Adipocyte (in vitro differentiated cells): Measurements from ENCODE around the gene PRDM16.

Source experiments
- DNase-seq: peaks from one replicate; pipeline ENCODE4 v3.0.0-alpha.2; 2015; ENCODE audit warnings: low read depth
- H3K27me3 ChIP-seq: replicated peaks from 2 replicates; pipeline ENCODE4 v1.7.0; 2013; ENCODE audit warnings: mild to moderate bottlenecking, low read length, moderate library complexity; ENCODE audit not compliant: control insufficient read depth, insufficient read depth
- H3K36me3 ChIP-seq: 2 replicates; pipeline ENCODE4 v1.7.0; 2013; ENCODE audit warnings: low read length, mild to moderate bottlenecking, moderate library complexity; ENCODE audit not compliant: control insufficient read depth, insufficient read depth, severe bottlenecking
- H3K4me1 ChIP-seq: 2 replicates; pipeline ENCODE4 v1.7.0; 2013; ENCODE audit warnings: mild to moderate bottlenecking, low read length, moderate library complexity; ENCODE audit not compliant: control insufficient read depth, insufficient read depth
- H3K4me3 ChIP-seq: 2 replicates; pipeline ENCODE4 v1.7.0; 2013; ENCODE audit warnings: mild to moderate bottlenecking, low read length, moderate library complexity
- H3K9ac ChIP-seq: 2 replicates; pipeline ENCODE4 v1.7.0; 2013; ENCODE audit warnings: mild to moderate bottlenecking, low read length, moderate library complexity
- H3K9me3 ChIP-seq: 2 replicates; pipeline ENCODE4 v1.7.0; 2013; ENCODE audit warnings: mild to moderate bottlenecking, low read length, moderate library complexity; ENCODE audit not compliant: control insufficient read depth

The PRDM16 gene

DNA sequence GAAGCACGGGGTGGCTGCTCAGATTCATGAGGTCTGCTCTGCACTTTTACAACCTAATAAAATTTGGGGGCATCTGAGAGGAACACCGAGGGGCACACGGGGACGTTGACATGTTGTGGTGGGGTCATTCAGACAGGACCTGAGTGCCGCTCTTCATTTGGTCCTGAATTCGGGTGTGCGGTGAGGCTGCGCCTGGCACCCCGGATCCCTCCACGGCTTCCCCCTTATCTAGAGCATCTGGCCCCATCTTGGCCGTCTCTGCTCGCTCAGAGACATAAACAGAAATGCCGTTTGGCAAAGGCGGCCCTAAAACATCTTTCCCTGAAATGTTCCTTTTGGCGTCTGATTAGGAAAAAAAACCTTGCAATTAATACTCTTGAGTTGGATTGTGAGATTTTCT, 157.2 kb downstream of the PRDM16 start:
- Histone ChIP-seq H3K27me3 (peaks cover 90% of the 10 kb centered on the region), H3K9ac (no peak overlapping the region), H3K4me3 (no peak overlapping the region), H3K36me3 (no peaks in the 10 kb centered on the region), H3K9me3 (no peaks in the 10 kb centered on the region), H3K4me1 (no peaks in the 10 kb centered on the region)
- no peak for DNase-seq

DNA sequence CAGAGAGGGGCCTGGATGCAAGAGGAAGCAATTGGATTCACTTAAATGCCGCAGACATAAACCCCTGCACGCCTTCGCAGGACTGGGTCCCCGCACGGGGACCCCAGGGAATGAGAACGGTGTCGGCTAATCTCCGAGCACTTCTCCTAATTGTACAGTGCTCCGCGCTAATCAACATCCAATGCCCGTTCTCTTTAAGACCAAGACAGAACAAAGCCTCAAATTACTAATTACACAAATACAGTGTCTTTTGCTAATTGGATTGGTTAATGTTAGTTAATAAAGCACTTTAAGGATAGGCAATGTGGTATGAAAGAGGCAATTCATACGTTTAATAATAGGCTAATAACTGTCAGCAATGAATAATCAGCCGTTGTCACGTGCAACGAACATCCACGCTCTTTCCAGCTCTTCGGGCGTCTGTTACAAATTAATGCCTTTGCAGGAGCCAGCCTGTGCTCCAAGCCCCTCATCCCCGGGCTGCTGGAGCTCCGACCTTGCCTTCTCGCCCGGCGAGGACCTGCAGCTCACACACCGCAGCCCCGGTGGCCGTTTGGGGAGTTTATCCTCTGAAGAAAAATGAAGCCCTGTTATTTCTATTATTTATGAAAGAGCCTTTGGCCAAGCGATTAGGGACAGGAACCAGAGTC, 157.8 kb downstream of the PRDM16 start:
- H3K9me3 ChIP-seq, result no peaks in the 10 kb centered on the region
- no peak overlapping the region for H3K4me3 ChIP-seq
- no peaks in the 10 kb centered on the region for H3K4me1 ChIP-seq
- H3K27me3 ChIP-seq, result peaks cover 87% of the 10 kb centered on the region
- H3K9ac ChIP-seq, result no peak overlapping the region
- no peaks in the 10 kb centered on the region for H3K36me3 ChIP-seq
- DNase-seq, result no peak

DNA sequence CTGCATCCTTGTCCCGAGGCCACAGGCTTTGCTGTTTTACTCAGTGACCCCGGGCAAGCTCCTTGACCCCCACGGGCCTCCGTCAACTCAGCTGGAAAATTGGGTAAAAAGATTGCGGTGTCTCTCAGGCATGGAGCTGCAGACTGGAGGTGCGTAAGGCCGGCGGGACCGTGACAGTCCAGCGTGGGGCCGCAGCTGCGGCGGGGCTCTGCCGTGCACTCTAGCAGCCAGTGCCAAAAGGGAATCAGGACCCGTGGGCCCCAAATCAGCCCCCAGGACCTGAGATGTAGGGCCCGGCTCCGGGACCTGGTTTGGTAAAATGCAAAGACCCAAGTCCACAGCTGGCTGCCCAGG, 158.3 kb downstream of the PRDM16 start:
- no peaks in the 10 kb centered on the region for H3K9me3 ChIP-seq
- H3K4me3 ChIP-seq, result no peak overlapping the region
- no peaks in the 10 kb centered on the region for H3K4me1 ChIP-seq
- DNase-seq, result no peak
- H3K36me3 ChIP-seq, result no peaks in the 10 kb centered on the region
- H3K27me3 ChIP-seq, result peaks cover 90% of the 10 kb centered on the region
- H3K9ac ChIP-seq, result no peak overlapping the region

DNA sequence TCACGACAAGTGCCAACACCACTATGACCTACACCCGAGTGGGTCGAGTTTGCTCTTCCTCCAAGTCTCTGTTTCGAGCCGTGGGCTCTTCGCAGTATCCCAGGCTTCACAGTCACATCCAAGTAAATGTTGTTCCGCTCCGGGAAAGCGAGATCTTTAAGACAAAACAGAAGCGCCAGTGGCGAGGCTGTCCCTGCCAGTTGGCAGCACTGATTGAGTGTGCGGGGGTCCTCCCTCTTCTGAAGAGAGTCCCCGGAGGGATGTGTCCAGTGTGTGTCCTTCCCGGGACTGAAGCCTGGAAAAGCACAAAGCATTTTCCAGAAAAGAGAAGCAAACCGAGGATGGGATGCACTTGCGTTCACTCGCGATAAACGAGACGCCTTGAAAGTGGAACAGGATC, 158.9 kb downstream of the PRDM16 start:
- DNase-seq, result no peak
- no peak overlapping the region for H3K9ac ChIP-seq
- H3K4me3 ChIP-seq, result no peak overlapping the region
- H3K9me3 ChIP-seq, result no peaks in the 10 kb centered on the region
- H3K36me3 ChIP-seq, result no peaks in the 10 kb centered on the region
- H3K27me3 ChIP-seq, result peaks cover 93% of the 10 kb centered on the region
- no peaks in the 10 kb centered on the region for H3K4me1 ChIP-seq

DNA sequence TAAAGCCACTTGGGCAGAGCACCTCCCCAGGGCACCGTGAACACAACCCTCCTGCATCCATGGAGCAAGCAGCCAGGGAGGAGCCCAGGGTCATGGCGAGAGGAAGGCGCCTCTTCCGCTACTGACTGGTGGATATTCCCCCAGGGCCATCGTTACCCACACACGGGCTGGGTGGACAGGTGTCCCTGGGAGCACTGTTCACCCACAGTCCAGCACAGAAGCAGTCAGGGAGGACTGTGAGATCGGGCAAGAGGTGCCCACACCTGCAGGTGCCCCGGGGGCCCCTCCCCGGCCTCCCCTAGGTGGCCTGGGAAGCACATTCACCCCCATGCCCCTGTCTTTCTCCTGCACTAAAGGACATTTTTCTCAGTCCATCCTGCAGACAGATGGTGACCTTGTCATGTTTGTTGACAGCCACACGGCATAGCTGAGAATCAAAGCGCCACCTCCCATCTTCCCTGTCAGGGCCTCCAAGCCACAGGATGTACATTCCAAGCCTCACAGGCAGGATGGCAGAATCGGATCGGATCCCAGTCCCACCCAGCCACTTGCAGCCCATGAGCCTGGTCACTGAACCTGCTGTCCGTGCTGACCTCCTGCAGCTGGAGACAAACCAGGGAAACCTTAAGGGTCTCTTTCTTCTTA, 160.2 kb downstream of the PRDM16 start:
- Histone ChIP-seq H3K4me1 (no peaks in the 10 kb centered on the region), H3K27me3 (peaks cover 83% of the 10 kb centered on the region)

DNA sequence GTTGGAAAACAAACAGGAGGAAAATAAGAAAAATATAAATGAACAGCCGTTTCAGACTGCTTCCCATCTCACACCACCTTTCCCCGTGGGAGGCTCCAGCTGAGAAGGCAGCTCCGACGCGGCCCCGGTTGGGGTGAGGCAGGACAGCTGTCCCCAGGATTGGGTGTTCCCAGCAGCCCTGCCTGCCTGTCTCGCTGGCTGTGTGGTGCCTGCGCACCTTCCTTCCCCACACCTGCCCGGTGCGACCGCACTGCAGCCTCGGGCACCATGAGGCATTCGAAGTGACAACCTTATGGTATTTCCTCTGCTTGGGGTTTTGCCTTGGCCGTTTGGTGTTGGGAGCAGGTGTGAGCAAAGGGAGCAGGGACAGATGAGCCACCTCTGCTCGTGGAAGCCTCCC, 161.6 kb downstream of the PRDM16 start:
- DNase-seq, result no peak
- peaks cover 71% of the 10 kb centered on the region for H3K27me3 ChIP-seq
- no peak overlapping the region for H3K4me3 ChIP-seq
- no peaks in the 10 kb centered on the region for H3K4me1 ChIP-seq
- no peak overlapping the region for H3K9ac ChIP-seq
- H3K36me3 ChIP-seq, result no peaks in the 10 kb centered on the region
- no peaks in the 10 kb centered on the region for H3K9me3 ChIP-seq

More for the DNA sequence above, 160.2 kb downstream of the PRDM16 start:
- DNase-seq, result no peak
- Histone ChIP-seq H3K4me3 (no peak overlapping the region), H3K9me3 (no peaks in the 10 kb centered on the region), H3K9ac (no peak overlapping the region), H3K36me3 (no peaks in the 10 kb centered on the region)

DNA sequence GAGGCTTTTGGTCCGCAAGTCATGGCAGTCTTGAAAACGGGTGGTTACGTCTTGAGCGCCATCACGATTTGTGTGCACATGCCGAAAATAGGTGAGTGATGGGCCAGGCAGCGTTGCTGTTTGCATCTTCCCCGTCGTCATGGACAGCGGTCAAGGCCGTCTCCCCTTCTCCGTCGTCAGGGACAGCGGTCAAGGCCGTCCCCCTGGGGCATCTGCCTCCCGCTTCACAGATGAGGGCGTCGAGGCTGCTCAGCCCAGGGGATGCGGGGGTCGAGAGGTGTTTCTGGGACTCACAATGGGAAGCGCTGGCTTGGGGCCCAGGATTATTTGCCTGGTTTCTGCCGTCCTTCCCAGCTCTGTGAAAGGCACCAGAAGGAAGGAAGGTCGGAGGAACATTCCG, 162.2 kb downstream of the PRDM16 start:
- Histone ChIP-seq H3K9ac (no peak overlapping the region), H3K27me3 (peaks cover 65% of the 10 kb centered on the region), H3K4me1 (no peaks in the 10 kb centered on the region), H3K4me3 (no peak overlapping the region), H3K36me3 (no peaks in the 10 kb centered on the region), H3K9me3 (no peaks in the 10 kb centered on the region)
- no peak for DNase-seq

DNA sequence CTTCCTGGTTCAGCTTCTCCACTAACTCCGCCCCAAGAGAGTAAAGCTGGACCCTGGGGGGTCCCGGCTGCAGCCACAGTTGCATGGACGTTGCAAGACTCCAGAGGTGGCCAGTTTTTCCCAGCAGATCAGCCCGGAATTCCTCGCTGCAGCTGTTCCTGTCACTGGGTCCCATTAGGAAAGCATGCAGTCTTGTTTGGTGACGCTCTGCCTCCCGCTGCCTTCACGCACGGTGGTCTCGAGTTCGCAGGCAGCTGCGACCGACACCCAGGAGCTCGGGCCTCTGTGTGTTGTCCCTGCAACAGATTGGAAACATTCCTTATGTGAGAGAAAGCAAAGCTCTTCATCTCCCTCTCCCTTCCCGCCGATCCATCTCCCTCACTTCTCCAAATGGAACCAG, 162.8 kb downstream of the PRDM16 start:
- no peaks in the 10 kb centered on the region for H3K36me3 ChIP-seq
- H3K4me1 ChIP-seq, result no peaks in the 10 kb centered on the region
- no peak for DNase-seq
- H3K4me3 ChIP-seq, result no peak overlapping the region
- no peak overlapping the region for H3K9ac ChIP-seq
- H3K27me3 ChIP-seq, result peaks cover 65% of the 10 kb centered on the region
- H3K9me3 ChIP-seq, result no peaks in the 10 kb centered on the region

DNA sequence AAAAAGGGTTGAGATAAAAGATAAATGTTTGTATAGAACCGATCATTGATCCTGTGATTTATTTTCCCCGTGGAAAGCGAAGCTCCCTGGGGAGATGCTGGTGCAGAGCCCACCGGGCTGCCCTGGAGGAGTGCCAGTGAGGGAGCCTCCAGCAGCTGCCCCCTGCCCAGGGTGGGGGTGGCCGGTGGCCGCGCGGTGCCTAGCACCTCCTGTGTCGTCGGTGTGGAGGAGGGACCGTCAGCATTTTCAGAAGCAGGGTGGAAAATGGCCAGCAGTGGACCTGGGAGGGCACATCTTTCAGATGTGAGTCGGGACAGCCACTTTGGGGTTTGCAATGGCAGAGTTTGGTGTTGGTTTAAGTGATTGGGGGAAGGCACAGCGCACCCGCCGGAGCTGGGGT, 164.0 kb downstream of the PRDM16 start:
- no peaks in the 10 kb centered on the region for H3K4me1 ChIP-seq
- H3K9ac ChIP-seq, result no peak overlapping the region
- no peak overlapping the region for H3K4me3 ChIP-seq
- peaks cover 53% of the 10 kb centered on the region for H3K27me3 ChIP-seq
- H3K36me3 ChIP-seq, result no peaks in the 10 kb centered on the region
- no peaks in the 10 kb centered on the region for H3K9me3 ChIP-seq
- no peak for DNase-seq

DNA sequence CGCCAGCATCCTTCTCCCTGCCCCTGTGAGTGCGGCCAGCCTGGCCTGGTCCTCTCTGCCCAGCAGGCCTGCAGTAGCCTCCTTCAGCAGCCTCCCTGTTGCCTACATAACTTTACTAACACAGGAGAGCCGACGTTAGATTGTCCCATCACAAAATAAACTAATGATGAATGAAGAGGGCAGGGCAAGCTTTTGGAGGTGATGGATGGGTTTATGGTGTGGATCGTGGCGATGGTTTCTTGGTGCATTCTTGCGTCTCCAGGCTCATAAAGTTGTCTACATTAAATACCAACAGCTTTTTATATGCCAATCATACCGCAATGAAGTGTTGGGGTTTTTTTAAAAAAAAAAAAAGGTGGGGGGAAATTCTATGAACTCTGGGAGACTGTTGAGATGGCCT, 164.5 kb downstream of the PRDM16 start:
- no peak overlapping the region for H3K9ac ChIP-seq
- H3K36me3 ChIP-seq, result no peaks in the 10 kb centered on the region
- no peak overlapping the region for H3K4me3 ChIP-seq
- peaks cover 48% of the 10 kb centered on the region for H3K27me3 ChIP-seq
- no peaks in the 10 kb centered on the region for H3K9me3 ChIP-seq
- H3K4me1 ChIP-seq, result no peaks in the 10 kb centered on the region
- DNase-seq, result no peak

DNA sequence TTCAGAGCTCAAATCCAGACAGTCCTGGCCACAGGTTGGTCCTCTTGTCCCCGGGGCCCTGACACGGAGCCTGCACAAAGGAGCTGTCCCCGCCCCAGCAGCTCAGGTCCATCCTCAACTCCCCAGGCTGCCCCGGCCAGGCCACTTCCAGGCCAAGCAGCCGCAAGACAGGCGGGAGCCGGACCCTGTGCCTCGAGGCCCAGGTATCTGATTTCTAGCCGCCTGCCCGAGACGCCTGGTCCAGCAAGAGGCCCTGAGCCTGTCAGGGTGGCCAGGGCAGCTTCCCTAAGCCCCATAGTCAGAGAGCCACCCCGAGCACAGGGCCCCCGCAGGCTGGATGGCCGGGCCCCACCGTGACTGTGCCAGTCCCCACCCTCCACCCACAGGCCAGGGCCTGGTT, 165.3 kb downstream of the PRDM16 start:
- no peak for DNase-seq
- H3K27me3 ChIP-seq, result peaks cover 43% of the 10 kb centered on the region
- H3K4me3 ChIP-seq, result no peak overlapping the region

DNA sequence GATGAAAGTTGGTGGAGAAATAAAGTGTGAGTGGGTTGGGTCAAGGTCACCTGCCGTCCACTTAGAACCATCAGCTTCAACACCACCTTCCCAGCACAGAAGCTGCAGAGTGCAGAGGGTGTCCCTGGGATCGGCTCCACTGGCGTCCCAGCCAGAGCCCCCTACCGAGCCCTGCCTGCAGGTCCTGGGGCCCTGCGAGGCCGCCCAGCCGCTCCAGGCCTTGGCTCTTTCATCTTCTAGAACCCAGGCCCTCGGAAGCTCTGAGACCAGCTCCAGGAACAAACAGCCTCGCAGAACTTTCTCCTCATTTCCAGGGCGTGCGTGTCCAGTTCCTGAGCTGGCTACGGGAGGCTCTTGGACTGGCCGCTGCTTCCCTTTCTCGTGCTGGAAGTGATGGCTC, 166.0 kb downstream of the PRDM16 start:
- no peak overlapping the region for H3K9ac ChIP-seq
- no peaks in the 10 kb centered on the region for H3K36me3 ChIP-seq
- H3K9me3 ChIP-seq, result peaks cover 9% of the 10 kb centered on the region
- no peak for DNase-seq
- peaks cover 41% of the 10 kb centered on the region for H3K27me3 ChIP-seq
- H3K4me3 ChIP-seq, result no peak overlapping the region
- no peaks in the 10 kb centered on the region for H3K4me1 ChIP-seq

More for the DNA sequence above, 165.3 kb downstream of the PRDM16 start:
- H3K36me3 ChIP-seq, result no peaks in the 10 kb centered on the region
- H3K9me3 ChIP-seq, result peaks cover 6% of the 10 kb centered on the region
- no peak overlapping the region for H3K9ac ChIP-seq
- no peaks in the 10 kb centered on the region for H3K4me1 ChIP-seq
